Fibroblast of lung (primary cell): ENCODE results near the gene WDR20.

ENCODE experiments used
- EZH2 ChIP-seq: IDR thresholded peaks from 2 replicates; pipeline ENCODE4 v1.5.1; 2012; ENCODE audit warnings: low read length, control low read depth, mild to moderate bottlenecking; ENCODE audit errors: missing control alignments
- TF ChIP-seq, protein P1 (sequence below), 2 donors: IDR thresholded peaks in 1 of 2; conservative IDR thresholded peaks in 1 of 2; 1 replicate in 1 of 2; 2 replicates in 1 of 2; pipeline ENCODE4 v1.5.1; 2011 to 2012; ENCODE audit warnings: low read length in 2 of 2, control low read depth in 1 of 2, inconsistent platforms in 1 of 2, low read depth in 1 of 2, mild to moderate bottlenecking in 1 of 2

DNA sequence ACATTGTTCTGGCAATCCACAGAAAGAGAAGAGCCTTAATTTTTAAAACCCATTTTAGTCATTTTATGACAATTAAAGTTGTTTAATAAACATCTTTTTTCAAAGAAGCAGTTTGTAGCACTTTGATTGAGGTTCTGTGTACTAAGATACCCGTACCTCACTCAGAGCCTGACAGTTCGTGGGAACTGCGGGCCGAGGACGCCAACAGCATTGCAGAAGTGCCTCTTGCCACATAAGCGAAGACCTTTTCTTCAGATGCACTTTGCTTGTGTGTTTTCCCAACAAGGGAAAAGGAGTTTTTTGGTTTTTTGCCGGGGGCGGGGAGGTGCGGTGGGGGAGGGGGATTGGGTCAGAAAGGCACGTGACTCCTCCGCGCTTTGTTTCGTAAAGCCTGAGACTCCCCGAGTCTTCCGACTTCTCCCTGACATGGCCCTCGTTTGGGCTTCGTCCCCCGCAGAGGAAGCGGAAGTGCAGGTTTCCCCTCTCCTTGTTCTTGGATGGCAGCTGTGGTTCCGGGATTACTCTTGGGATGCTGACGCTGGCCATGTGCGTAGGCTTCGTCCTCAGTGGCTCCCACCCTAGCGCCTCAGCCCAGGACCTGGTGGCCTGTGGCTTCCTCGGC lies 70.8 kb downstream of the WDR20 start:
- TF ChIP-seq, protein P1, sequence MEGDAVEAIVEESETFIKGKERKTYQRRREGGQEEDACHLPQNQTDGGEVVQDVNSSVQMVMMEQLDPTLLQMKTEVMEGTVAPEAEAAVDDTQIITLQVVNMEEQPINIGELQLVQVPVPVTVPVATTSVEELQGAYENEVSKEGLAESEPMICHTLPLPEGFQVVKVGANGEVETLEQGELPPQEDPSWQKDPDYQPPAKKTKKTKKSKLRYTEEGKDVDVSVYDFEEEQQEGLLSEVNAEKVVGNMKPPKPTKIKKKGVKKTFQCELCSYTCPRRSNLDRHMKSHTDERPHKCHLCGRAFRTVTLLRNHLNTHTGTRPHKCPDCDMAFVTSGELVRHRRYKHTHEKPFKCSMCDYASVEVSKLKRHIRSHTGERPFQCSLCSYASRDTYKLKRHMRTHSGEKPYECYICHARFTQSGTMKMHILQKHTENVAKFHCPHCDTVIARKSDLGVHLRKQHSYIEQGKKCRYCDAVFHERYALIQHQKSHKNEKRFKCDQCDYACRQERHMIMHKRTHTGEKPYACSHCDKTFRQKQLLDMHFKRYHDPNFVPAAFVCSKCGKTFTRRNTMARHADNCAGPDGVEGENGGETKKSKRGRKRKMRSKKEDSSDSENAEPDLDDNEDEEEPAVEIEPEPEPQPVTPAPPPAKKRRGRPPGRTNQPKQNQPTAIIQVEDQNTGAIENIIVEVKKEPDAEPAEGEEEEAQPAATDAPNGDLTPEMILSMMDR (conservative IDR thresholded peaks at IDR 0.05 in 1 of 2, IDR thresholded peaks at IDR 0.05 in 1 of 2; ENCODE audit: low read depth in 1 of 2, low read length in 2 of 2), result no peak
- no peak for TF ChIP-seq EZH2
